ENCODE measurements around the gene SPAG7.
A peak's percentile ranks its signal among the peaks of the same experiment; 100 is the strongest.

The SPAG7 gene

DNA sequence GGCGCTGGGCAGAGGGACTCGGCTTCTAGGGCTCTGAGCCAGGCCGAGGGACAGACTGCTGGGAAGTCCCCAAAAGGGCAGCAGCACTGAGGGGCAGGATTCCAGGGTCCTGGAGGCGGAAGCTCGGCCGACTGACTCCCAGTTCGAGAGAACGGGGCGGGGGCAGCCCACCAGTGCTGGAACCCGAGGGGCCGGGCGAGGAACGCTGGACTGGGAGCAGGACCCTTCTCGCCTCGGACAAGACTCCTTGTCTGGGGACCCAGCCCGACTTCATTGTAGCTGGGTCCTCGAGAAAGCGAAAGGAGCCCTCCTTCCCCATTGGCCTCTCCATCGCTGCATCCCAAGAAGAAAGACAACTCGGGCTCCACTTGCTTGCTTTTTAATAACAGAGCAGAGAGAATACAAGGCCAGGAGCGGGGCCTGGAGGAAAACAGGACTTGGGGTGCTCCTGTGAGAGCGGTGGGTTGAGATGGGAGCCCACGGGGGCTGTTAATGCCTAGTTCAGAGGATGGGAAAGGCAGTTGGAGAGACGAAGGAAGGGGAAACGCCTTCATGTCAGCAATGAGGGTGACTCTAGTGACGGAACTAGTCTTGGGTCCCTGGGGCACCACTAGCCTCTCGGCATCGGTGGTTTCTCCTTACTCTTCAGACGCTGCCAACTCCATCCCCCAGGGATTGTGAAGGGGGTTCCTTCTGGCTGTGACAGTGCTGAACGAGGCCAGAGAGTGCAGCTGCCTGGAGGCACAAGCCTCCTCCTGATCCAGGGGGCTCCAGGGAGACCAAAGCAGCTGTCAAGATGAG lies 20.4 kb upstream of the SPAG7 start:
- Histone ChIP-seq H3K27ac (no peak overlapping the region), H3K36me3 (ENCODE audit: insufficient read depth) (no peaks in the 10 kb centered on the region)
- TF ChIP-seq, protein P1, sequence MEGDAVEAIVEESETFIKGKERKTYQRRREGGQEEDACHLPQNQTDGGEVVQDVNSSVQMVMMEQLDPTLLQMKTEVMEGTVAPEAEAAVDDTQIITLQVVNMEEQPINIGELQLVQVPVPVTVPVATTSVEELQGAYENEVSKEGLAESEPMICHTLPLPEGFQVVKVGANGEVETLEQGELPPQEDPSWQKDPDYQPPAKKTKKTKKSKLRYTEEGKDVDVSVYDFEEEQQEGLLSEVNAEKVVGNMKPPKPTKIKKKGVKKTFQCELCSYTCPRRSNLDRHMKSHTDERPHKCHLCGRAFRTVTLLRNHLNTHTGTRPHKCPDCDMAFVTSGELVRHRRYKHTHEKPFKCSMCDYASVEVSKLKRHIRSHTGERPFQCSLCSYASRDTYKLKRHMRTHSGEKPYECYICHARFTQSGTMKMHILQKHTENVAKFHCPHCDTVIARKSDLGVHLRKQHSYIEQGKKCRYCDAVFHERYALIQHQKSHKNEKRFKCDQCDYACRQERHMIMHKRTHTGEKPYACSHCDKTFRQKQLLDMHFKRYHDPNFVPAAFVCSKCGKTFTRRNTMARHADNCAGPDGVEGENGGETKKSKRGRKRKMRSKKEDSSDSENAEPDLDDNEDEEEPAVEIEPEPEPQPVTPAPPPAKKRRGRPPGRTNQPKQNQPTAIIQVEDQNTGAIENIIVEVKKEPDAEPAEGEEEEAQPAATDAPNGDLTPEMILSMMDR (conservative IDR thresholded peaks at IDR 0.05; ENCODE audit: low read depth, low read length) = no peak

DNA sequence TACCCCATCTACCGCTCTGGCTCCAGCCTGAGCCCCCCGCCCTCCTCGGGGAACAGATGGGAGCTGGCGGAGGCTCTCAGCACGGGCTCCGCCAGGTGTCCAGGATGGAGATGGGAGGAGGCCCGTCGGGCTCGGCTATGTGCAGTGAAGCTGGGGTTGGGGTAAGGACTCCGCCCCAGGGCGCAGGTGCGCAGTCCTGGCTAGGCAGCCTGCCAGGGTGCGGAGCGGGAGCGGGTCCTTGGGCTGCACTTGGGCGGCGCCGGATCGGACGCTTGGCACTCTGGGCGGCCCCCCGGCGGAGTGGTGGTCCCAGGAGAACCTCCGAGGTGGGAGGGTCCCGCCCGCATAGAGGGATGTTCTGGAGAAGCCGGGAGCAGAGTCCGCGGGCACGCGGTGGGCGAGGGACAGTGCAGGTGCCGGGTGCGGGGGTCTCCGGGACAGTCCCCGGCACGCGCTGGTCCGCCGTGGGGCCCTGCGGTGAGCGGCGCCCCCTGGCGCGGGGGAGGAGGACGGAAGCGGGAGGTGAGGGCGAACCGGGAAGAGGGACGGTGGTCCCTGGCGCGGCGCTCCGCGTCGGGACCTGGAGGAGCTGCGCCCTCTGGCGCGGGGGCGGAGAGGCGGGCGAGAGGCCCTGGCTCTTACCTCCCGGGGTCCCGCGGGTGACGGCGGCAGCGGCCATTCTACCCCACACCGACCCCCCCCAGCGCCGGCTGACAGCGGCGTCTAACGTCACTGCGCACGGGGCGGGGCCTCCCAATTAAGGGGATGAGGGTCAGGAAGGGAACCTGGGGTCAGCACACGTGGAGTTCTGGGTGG lies 19.5 kb upstream of the SPAG7 start, which contains the start of gene CAMTA2:
TSS of gene CAMTA2 (minus strand) at position 725 of the 816 bp plus-strand sequence. CDS start 1,453 bp downstream, outside the sequence.
- H3K27ac ChIP-seq = no peak within 1 kb of the TSS
- TF ChIP-seq, protein P1 (conservative IDR thresholded peaks at IDR 0.05; ENCODE audit: low read depth, low read length) = 0 out of 2 replicates have a peak, but pooled peaks have one; percentile 14

More for the DNA sequence above, 20.4 kb upstream of the SPAG7 start:
- Histone ChIP-seq H3K4me1 (ENCODE audit: low read depth, poor library complexity, severe bottlenecking) (no peaks in the 10 kb centered on the region), H4K20me1 (ENCODE audit: insufficient read depth) (no peaks in the 10 kb centered on the region), H3K9ac (peak overlapping the region; percentile 50; the same call in 1 of the 2 replicates), H3K4me2 (peak overlapping the region; percentile 39; the same call in 1 of the 2 replicates), H3K27me3 (ENCODE audit: insufficient read depth, low read depth) (no peaks in the 10 kb centered on the region), H3K79me2 (ENCODE audit: insufficient read depth, low read depth) (no peaks in the 10 kb centered on the region), H3K4me3 (IDR thresholded peaks at IDR 0.05; ENCODE audit: insufficient read depth, low read depth, low read length) (no peak overlapping the region), H2AFZ (ENCODE audit: low read depth) (peak overlapping the region; percentile 44)

DNA sequence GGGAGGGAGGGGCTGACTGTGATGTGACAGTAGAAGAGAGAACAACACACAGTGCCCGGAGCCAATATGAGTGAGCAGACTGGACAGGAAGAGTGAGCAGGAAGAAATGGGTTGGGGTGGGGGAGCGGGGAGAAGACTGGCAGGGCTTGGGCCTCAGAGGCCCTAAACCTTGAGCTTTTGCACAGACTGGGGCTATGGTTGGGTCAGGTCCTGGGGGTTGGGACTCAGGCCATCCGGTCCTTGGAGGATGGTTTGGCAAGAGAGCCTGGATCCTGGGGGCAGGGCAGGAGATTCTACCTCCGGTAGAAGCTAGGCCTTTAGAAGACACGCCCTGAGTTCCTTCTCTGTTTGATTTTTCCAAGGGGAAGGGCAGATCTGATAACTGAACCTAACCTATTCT lies 18.8 kb upstream of the SPAG7 start:
- Histone ChIP-seq H3K79me2 (ENCODE audit: insufficient read depth, low read depth) (no peaks in the 10 kb centered on the region), H2AFZ (ENCODE audit: low read depth) (no peak overlapping the region), H3K4me3 (IDR thresholded peaks at IDR 0.05; ENCODE audit: insufficient read depth, low read depth, low read length) (no peak overlapping the region), H3K27ac (no peak overlapping the region), H3K9ac (no peak overlapping the region), H3K4me2 (peak overlapping the region; percentile 25; the same call in 1 of the 2 replicates), H3K27me3 (ENCODE audit: insufficient read depth, low read depth) (no peaks in the 10 kb centered on the region), H3K4me1 (ENCODE audit: low read depth, poor library complexity, severe bottlenecking) (no peaks in the 10 kb centered on the region), H3K36me3 (ENCODE audit: insufficient read depth) (no peaks in the 10 kb centered on the region), H4K20me1 (ENCODE audit: insufficient read depth) (no peaks in the 10 kb centered on the region)
- TF ChIP-seq, protein P1 (conservative IDR thresholded peaks at IDR 0.05; ENCODE audit: low read depth, low read length) = no peak

More for the DNA sequence above, 19.5 kb upstream of the SPAG7 start, which contains the start of gene CAMTA2:
- Histone ChIP-seq H3K79me2 (ENCODE audit: insufficient read depth, low read depth) (no peaks in the 10 kb centered on the region), H4K20me1 (ENCODE audit: insufficient read depth) (no peaks in the 10 kb centered on the region), H2AFZ (ENCODE audit: low read depth) (peak within 1 kb of the TSS; percentile 44), H3K27me3 (ENCODE audit: insufficient read depth, low read depth) (no peaks in the 10 kb centered on the region), H3K4me2 (peak within 1 kb of the TSS; percentile 39; the same call in 1 of the 2 replicates), H3K4me1 (ENCODE audit: low read depth, poor library complexity, severe bottlenecking) (no peaks in the 10 kb centered on the region), H3K36me3 (ENCODE audit: insufficient read depth) (no peaks in the 10 kb centered on the region), H3K9ac (peak within 1 kb of the TSS; percentile 50; the same call in 1 of the 2 replicates), H3K4me3 (IDR thresholded peaks at IDR 0.05; ENCODE audit: insufficient read depth, low read depth, low read length) (no peak within 1 kb of the TSS)

DNA sequence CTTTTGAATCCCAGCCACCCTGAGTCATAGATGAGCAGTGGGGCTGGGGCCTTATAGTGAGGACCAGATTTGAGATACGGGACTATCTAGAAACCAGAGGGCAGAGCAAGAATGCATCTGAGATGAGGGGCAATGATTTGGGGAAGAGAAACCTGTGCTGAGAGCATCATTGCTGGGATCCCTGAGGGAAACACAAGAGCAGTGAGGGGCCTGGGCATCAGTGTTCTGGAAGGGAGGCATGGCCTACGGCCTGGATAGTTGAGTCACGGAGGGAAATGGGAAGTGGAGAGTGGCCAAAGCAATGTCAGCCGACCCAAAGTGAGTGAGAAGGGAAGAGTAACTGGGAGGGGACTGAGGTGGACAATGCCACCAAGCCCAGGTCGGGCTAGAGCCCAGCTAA lies 14.7 kb upstream of the SPAG7 start:
- Histone ChIP-seq H3K4me2 (no peak overlapping the region), H3K9ac (no peak overlapping the region), H4K20me1 (ENCODE audit: insufficient read depth) (no peaks in the 10 kb centered on the region), H2AFZ (ENCODE audit: low read depth) (no peak overlapping the region), H3K4me3 (IDR thresholded peaks at IDR 0.05; ENCODE audit: insufficient read depth, low read depth, low read length) (no peak overlapping the region), H3K27ac (no peak overlapping the region), H3K79me2 (ENCODE audit: insufficient read depth, low read depth) (no peaks in the 10 kb centered on the region), H3K27me3 (ENCODE audit: insufficient read depth, low read depth) (no peaks in the 10 kb centered on the region), H3K4me1 (ENCODE audit: low read depth, poor library complexity, severe bottlenecking) (no peaks in the 10 kb centered on the region), H3K36me3 (ENCODE audit: insufficient read depth) (no peaks in the 10 kb centered on the region)
- TF ChIP-seq, protein P1 (conservative IDR thresholded peaks at IDR 0.05; ENCODE audit: low read depth, low read length) = no peak

All from KMS-11 (cell line).